Effector memory CD4-positive, alpha-beta T cell (primary cell): Measurements from ENCODE around the gene CLDN15.

Experiments used
- DNase-seq, 3 donors: peaks; one replicate each; pipeline ENCODE4 v3.0.0-alpha.2; 2020
- H3K27ac ChIP-seq: 2 replicates; pipeline ENCODE4 v1.7.0; 2013; ENCODE audit warnings: mild to moderate bottlenecking, low read length, moderate library complexity; ENCODE audit not compliant: insufficient read depth, poor library complexity, severe bottlenecking
- H3K27me3 ChIP-seq: replicated peaks from 2 replicates; pipeline ENCODE4 v1.7.0; 2013; ENCODE audit warnings: mild to moderate bottlenecking, low read length; ENCODE audit not compliant: insufficient read depth, control insufficient read depth, poor library complexity, severe bottlenecking
- H3K36me3 ChIP-seq: 2 replicates; pipeline ENCODE4 v1.7.0; 2013; ENCODE audit warnings: mild to moderate bottlenecking, low read length, moderate library complexity; ENCODE audit not compliant: control insufficient read depth, insufficient read depth
- H3K4me1 ChIP-seq: 2 replicates; pipeline ENCODE4 v1.7.0; 2013; ENCODE audit warnings: low read length, mild to moderate bottlenecking; ENCODE audit not compliant: control insufficient read depth, insufficient read depth, poor library complexity, severe bottlenecking
- H3K4me3 ChIP-seq: 2 replicates; pipeline ENCODE4 v1.7.0; 2013; ENCODE audit warnings: low read length, low read depth, mild to moderate bottlenecking; ENCODE audit not compliant: insufficient read depth, poor library complexity, severe bottlenecking
- H3K9me3 ChIP-seq: 2 replicates; pipeline ENCODE4 v1.7.0; 2013; ENCODE audit warnings: mild to moderate bottlenecking, low read length, moderate library complexity; ENCODE audit not compliant: control insufficient read depth

CLDN15 gene

GRCh38 chr7:101236292-101236835, 1.2 kb downstream of the CLDN15 start:
- H3K27me3 ChIP-seq = no peaks in the 10 kb centered on the region
- DNase-seq = no peak
- no peaks in the 10 kb centered on the region for H3K4me1 ChIP-seq
- no peak overlapping the region for H3K4me3 ChIP-seq
- no peak overlapping the region for H3K27ac ChIP-seq
- H3K9me3 ChIP-seq = no peaks in the 10 kb centered on the region
- H3K36me3 ChIP-seq = peaks cover 38% of the 10 kb centered on the region

DNA sequence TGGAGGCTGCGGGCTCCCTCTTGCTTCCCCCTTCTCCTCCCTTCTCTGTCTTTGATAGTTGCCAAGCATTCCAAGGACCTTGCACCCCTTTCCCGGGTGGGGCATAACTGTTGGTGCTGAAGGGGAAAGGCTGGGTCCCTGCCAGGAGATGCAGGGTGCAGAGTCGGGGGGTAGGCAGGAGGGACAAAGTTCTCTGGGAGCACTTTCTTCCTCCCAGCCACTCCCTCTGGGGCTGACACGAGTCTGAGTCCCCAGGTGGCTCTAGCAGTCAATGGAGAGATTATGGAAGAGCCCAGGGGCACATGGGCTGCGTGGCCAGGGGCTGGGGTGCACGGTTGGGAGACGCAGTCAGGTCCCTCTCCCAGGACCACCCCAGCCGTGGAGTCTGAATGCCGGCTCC, 2.1 kb downstream of the CLDN15 start:
- H3K27me3 ChIP-seq = no peaks in the 10 kb centered on the region
- H3K9me3 ChIP-seq = no peaks in the 10 kb centered on the region
- no peak for DNase-seq
- no peak overlapping the region for H3K4me3 ChIP-seq
- H3K36me3 ChIP-seq = peaks cover 33% of the 10 kb centered on the region
- H3K4me1 ChIP-seq = no peaks in the 10 kb centered on the region
- H3K27ac ChIP-seq = no peak overlapping the region

GRCh38 chr7:101235050-101235449, 2.6 kb downstream of the CLDN15 start:
- Histone ChIP-seq H3K4me1 (no peaks in the 10 kb centered on the region), H3K4me3 (no peak overlapping the region), H3K27ac (no peak overlapping the region), H3K27me3 (no peaks in the 10 kb centered on the region), H3K36me3 (peaks cover 28% of the 10 kb centered on the region), H3K9me3 (no peaks in the 10 kb centered on the region)
- no peak for DNase-seq

- H3K36me3 ChIP-seq = peaks cover 24% of the 10 kb centered on the region
- H3K4me1 ChIP-seq = no peaks in the 10 kb centered on the region
Measured at GRCh38 chr7:101234636-101235035, 3.0 kb downstream of the CLDN15 start.

GRCh38 chr7:101233907-101234547, 3.6 kb downstream of the CLDN15 start:
- no peaks in the 10 kb centered on the region for H3K9me3 ChIP-seq
- no peak for DNase-seq
- H3K27ac ChIP-seq = no peak overlapping the region
- no peaks in the 10 kb centered on the region for H3K4me1 ChIP-seq
- peaks cover 19% of the 10 kb centered on the region for H3K36me3 ChIP-seq
- no peaks in the 10 kb centered on the region for H3K27me3 ChIP-seq
- no peak overlapping the region for H3K4me3 ChIP-seq

More at GRCh38 chr7:101234636-101235035, 3.0 kb downstream of the CLDN15 start:
- Histone ChIP-seq H3K9me3 (no peaks in the 10 kb centered on the region), H3K27me3 (no peaks in the 10 kb centered on the region), H3K27ac (no peak overlapping the region), H3K4me3 (no peak overlapping the region)
- DNase-seq = no peak

DNA sequence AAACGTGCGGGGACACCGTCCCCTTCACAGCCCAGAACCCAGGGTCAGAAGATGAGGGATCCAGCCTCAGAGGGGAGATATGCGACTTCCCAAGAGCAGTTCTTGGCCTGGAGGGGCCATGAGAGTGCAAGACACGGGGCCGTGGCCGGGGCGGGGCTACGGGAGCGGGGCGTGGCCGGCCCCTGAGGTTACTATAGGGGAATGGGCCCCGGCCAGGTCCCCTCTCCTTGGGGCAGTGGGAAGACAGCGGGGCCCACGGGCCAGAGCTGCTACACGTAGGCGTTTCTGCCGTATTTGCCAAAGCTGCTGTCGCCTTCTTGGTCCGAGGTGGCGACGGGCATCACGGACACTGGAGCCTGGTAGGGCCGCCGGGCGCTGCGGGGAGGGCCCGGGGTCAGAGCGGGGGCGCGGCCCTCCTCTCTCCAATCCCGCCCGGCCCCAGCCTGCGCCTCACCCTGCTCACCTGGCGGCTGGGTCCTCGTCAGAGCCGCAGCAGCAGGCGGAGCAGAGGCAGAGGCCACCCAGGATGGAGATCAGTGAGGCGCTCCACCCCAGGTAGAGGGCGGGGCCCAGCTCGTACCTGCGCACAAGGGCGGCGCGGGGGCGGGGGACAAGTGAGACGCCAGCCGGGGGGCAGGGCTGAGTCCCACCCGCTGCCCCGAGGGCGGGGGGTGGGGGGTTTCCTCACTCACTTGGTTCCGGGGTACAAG, 5.3 kb downstream of the CLDN15 start:
- Histone ChIP-seq H3K4me3 (no peak overlapping the region), H3K27ac (no peak overlapping the region), H3K4me1 (no peaks in the 10 kb centered on the region), H3K27me3 (no peaks in the 10 kb centered on the region), H3K36me3 (peaks cover 5% of the 10 kb centered on the region), H3K9me3 (no peaks in the 10 kb centered on the region)
- no peak for DNase-seq

DNA sequence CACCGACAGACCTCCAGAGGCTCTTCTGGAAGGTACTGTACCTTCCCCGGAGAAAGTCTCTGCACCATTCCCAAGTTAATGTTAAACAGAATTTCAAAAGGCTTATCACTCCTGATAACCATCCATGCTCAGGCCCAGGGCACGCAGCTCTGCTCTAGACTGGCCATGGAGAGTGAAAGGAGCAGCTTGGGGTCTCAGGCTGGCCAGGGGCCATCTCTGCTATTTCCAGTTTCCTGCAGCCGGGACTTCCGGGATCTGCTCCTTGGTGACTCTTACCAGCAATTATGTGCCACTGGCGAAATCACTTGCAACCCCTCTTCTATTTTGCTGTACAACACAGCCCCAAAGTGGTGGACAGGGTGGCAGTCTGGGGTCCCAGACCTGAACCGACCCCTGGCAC, 6.0 kb downstream of the CLDN15 start:
- no peak overlapping the region for H3K4me3 ChIP-seq
- H3K4me1 ChIP-seq = no peaks in the 10 kb centered on the region
- no peaks in the 10 kb centered on the region for H3K9me3 ChIP-seq
- H3K27ac ChIP-seq = no peak overlapping the region
- DNase-seq = no peak
- no peaks in the 10 kb centered on the region for H3K27me3 ChIP-seq
- no peaks in the 10 kb centered on the region for H3K36me3 ChIP-seq

- Histone ChIP-seq H3K27ac (no peak overlapping the region), H3K4me1 (no peaks in the 10 kb centered on the region), H3K4me3 (no peak overlapping the region), H3K9me3 (no peaks in the 10 kb centered on the region), H3K27me3 (no peaks in the 10 kb centered on the region), H3K36me3 (peaks cover 33% of the 10 kb centered on the region)
- DNase-seq = no peak
Measured at GRCh38 chr7:101226721-101227120, 10.9 kb downstream of the CLDN15 start.

- Histone ChIP-seq H3K27ac (no peak overlapping the region), H3K36me3 (peaks cover 35% of the 10 kb centered on the region), H3K9me3 (no peaks in the 10 kb centered on the region), H3K4me3 (no peak overlapping the region), H3K27me3 (no peaks in the 10 kb centered on the region), H3K4me1 (no peaks in the 10 kb centered on the region)
- DNase-seq = no peak
Measured at GRCh38 chr7:101225650-101226049, 12.0 kb downstream of the CLDN15 start.

- Histone ChIP-seq H3K4me1 (peaks cover 9% of the 10 kb centered on the region), H3K36me3 (peaks cover 35% of the 10 kb centered on the region), H3K9me3 (no peaks in the 10 kb centered on the region), H3K27me3 (no peaks in the 10 kb centered on the region), H3K4me3 (no peak overlapping the region), H3K27ac (no peak overlapping the region)
- DNase-seq = no peak
Measured at GRCh38 chr7:101223528-101223927, 14.1 kb downstream of the CLDN15 start.
